ENCODE data around the gene ZNF81.
"Not testable (repeated sequence)": the region's sequence is repeated elsewhere in the genome, so short reads cannot be mapped to it uniquely, and the experiment has no call there.

- TF ChIP-seq TAF1 (IDR thresholded peaks at IDR 0.05; ENCODE audit: borderline replicate concordance, low read depth, low read length); POLR2A (IDR thresholded peaks at IDR 0.05; ENCODE audit: low read depth, low read length): not testable (repeated sequence)
Measured at GRCh38 chrX:47807272-47807538, 29.5 kb upstream of the ZNF81 start.
